ENCODE data around the gene CHRNA9. TPM values are rescaled to one million over a fixed set of nuclear protein-coding genes. Genes with fewer than 3 reads are reported as not detected.

The CHRNA9 gene
- total and polyA plus RNA-seq, 8 donors = 0.31 TPM; not detected in 7

GRCh38 chr4:40354158-40354557, 19.0 kb downstream of the CHRNA9 start:
- 92 to 98% (median 94%) methylated on average over 11 of the region's 11 CpGs for WGBS, 5 donors
- DNase-seq = no peak
- Histone ChIP-seq H3K27me3 (no peaks in the 10 kb centered on the region), H3K27ac (peak overlapping the region in 1 of 5 donors; percentile 70), H3K4me3 (no peak overlapping the region), H3K36me3 (no peaks in the 10 kb centered on the region), H3K4me1 (peaks cover 0 to 6% (median 0%) of the 10 kb centered on the region in 4 donors), H3K9me3 (no peaks in the 10 kb centered on the region)
- intact Hi-C loops (cut with DNase I; ENCODE audit: low total_unique reads) = no loop called here
- no peak for TF ChIP-seq EP300 (IDR thresholded peaks at IDR 0.05)
- no peak for TF ChIP-seq CTCF (IDR thresholded peaks at IDR 0.05)
- no peak for TF ChIP-seq POLR2AphosphoS5 (IDR thresholded peaks at IDR 0.05)
- TF ChIP-seq POLR2A (IDR thresholded peaks at IDR 0.05) = no peak

GRCh38 chr4:40355131-40355530, 20.0 kb downstream of the CHRNA9 start:
- Histone ChIP-seq H3K36me3 (no peaks in the 10 kb centered on the region), H3K4me3 (no peak overlapping the region), H3K27me3 (no peaks in the 10 kb centered on the region), H3K4me1 (peaks cover 0 to 6% (median 0%) of the 10 kb centered on the region in 4 donors), H3K9me3 (no peaks in the 10 kb centered on the region), H3K27ac (no peak overlapping the region)
- WGBS, 5 donors = 77 to 92% (median 84%) methylated on average over 5 of the region's 5 CpGs
- intact Hi-C loops (cut with DNase I; ENCODE audit: low total_unique reads) = no loop called here
- DNase-seq = no peak
- TF ChIP-seq EP300 (IDR thresholded peaks at IDR 0.05) = no peak
- no peak for TF ChIP-seq POLR2A (IDR thresholded peaks at IDR 0.05)
- no peak for TF ChIP-seq POLR2AphosphoS5 (IDR thresholded peaks at IDR 0.05)
- TF ChIP-seq CTCF (IDR thresholded peaks at IDR 0.05) = no peak

GRCh38 chr4:40357738-40358137, 22.6 kb downstream of the CHRNA9 start:
- Histone ChIP-seq H3K36me3 (no peaks in the 10 kb centered on the region), H3K4me1 (peaks cover 0 to 6% (median under 1%) of the 10 kb centered on the region in 4 donors), H3K9me3 (peaks cover 0 to 10% (median 4%) of the 10 kb centered on the region in 4 donors), H3K4me3 (no peak overlapping the region), H3K27ac (no peak overlapping the region), H3K27me3 (no peaks in the 10 kb centered on the region)
- no peak for DNase-seq
- WGBS, 5 donors = 80 to 93% (median 89%) methylated on average over 5 of the region's 5 CpGs
- intact Hi-C loops (cut with DNase I; ENCODE audit: low total_unique reads) = no loop called here
- no peak for TF ChIP-seq POLR2A (IDR thresholded peaks at IDR 0.05)
- TF ChIP-seq EP300 (IDR thresholded peaks at IDR 0.05) = no peak
- no peak for TF ChIP-seq POLR2AphosphoS5 (IDR thresholded peaks at IDR 0.05)
- no peak for TF ChIP-seq CTCF (IDR thresholded peaks at IDR 0.05)

GRCh38 chr4:40361338-40361737, 26.2 kb downstream of the CHRNA9 start:
- no peak for TF ChIP-seq EP300 (IDR thresholded peaks at IDR 0.05)
- TF ChIP-seq POLR2AphosphoS5 (IDR thresholded peaks at IDR 0.05) = no peak
- TF ChIP-seq POLR2A (IDR thresholded peaks at IDR 0.05) = no peak
- TF ChIP-seq CTCF (IDR thresholded peaks at IDR 0.05) = no peak
- intact Hi-C loops (cut with DNase I; ENCODE audit: low total_unique reads) = no loop called here
- no peak for DNase-seq
- H3K4me3 ChIP-seq = no peak overlapping the region
- H3K36me3 ChIP-seq = no peaks in the 10 kb centered on the region
- peaks cover 0 to 12% (median 8%) of the 10 kb centered on the region in 4 donors for H3K4me1 ChIP-seq
- no peaks in the 10 kb centered on the region for H3K27me3 ChIP-seq
- no peak overlapping the region for H3K27ac ChIP-seq
- WGBS, 5 donors = 85 to 98% (median 94%) methylated on average over 3 of the region's 3 CpGs
- peaks cover 0 to 10% (median 4%) of the 10 kb centered on the region in 4 donors for H3K9me3 ChIP-seq

Measured in stomach (tissue), 9 donors.